CD14-positive monocyte (primary cell): ENCODE results near the gene MYOC. TPM values are rescaled to one million over a fixed set of nuclear protein-coding genes. Genes with fewer than 3 reads are reported as not detected.

Experiments used
- DNase-seq, 3 donors: peaks; one replicate each; pipeline ENCODE4 v3.0.0-alpha.2; 2011 to 2022
- H2AFZ ChIP-seq: 2 replicates; pipeline ENCODE4 v1.6.0; 2012; ENCODE audit warnings: mild to moderate bottlenecking, low read depth, low read length, inconsistent platforms; ENCODE audit not compliant: insufficient read depth, poor library complexity, severe bottlenecking
- H3K27ac ChIP-seq, 2 donors: 1 replicate in 1 of 2; 2 replicates in 1 of 2; pipeline ENCODE4 v1.5.1; 2012 to 2013; ENCODE audit warnings: low read length in 2 of 2, control low read depth in 1 of 2, inconsistent platforms in 1 of 2, low read depth in 1 of 2, mild to moderate bottlenecking in 1 of 2
- H3K27me3 ChIP-seq, 2 donors: one replicate each; pipeline versions ENCODE4 v1.6.0 to v1.6.1; 2011 to 2013; ENCODE audit warnings: low read length in 2 of 2; ENCODE audit not compliant: control insufficient read depth in 2 of 2, insufficient read depth in 2 of 2
- H3K36me3 ChIP-seq, 2 donors: replicated peaks in 1 of 2; 1 replicate in 1 of 2; 2 replicates in 1 of 2; pipeline versions ENCODE4 v1.5.1 to v1.6.1; 2012 to 2013; ENCODE audit warnings: low read length in 2 of 2, control low read depth in 1 of 2, inconsistent platforms in 1 of 2, mild to moderate bottlenecking in 1 of 2; ENCODE audit not compliant: insufficient read depth in 2 of 2, control insufficient read depth in 1 of 2
- H3K4me1 ChIP-seq, 2 donors: 1 replicate in 1 of 2; 2 replicates in 1 of 2; pipeline versions ENCODE4 v1.5.1 to v1.6.1; 2012 to 2013; ENCODE audit warnings: low read length in 2 of 2, control low read depth in 1 of 2, inconsistent platforms in 1 of 2, mild to moderate bottlenecking in 1 of 2, moderate library complexity in 1 of 2; ENCODE audit not compliant: insufficient read depth in 2 of 2, control insufficient read depth in 1 of 2
- H3K4me2 ChIP-seq: replicated peaks from 2 replicates; pipeline ENCODE3; 2012; ENCODE audit warnings: low read length, moderate library complexity, mild to moderate bottlenecking; ENCODE audit not compliant: poor library complexity, severe bottlenecking; ENCODE audit errors: extremely low read depth
- H3K4me3 ChIP-seq, 3 experiments: fragments of 200-600 bp in 1 of 3; sonication (generic) in 1 of 3; replicated peaks in 1 of 3; 1 replicate in 2 of 3; 2 replicates in 1 of 3; pipeline ENCODE4 v1.5.1; 2011 to 2013; ENCODE audit warnings: low read length in 3 of 3, mild to moderate bottlenecking in 3 of 3, control low read depth in 2 of 3, low read depth in 2 of 3, inconsistent platforms in 1 of 3, moderate library complexity in 1 of 3
- H3K79me2 ChIP-seq: 2 replicates; pipeline ENCODE4 v1.6.0; 2012; ENCODE audit warnings: mild to moderate bottlenecking, control low read depth, inconsistent platforms, low read length, moderate library complexity; ENCODE audit not compliant: insufficient read depth
- H3K9ac ChIP-seq: 2 replicates; pipeline ENCODE4 v1.6.0; 2017; ENCODE audit warnings: low read length, mild to moderate bottlenecking; ENCODE audit not compliant: insufficient read depth, poor library complexity, severe bottlenecking
- H3K9me3 ChIP-seq, 2 donors: replicated peaks in 1 of 2; 1 replicate in 1 of 2; 2 replicates in 1 of 2; pipeline versions ENCODE4 v1.5.1 to v1.6.1; 2012 to 2013; ENCODE audit warnings: low read length in 2 of 2, control low read depth in 1 of 2; ENCODE audit not compliant: control insufficient read depth in 1 of 2, insufficient read depth in 1 of 2
- H4K20me1 ChIP-seq: 2 replicates; pipeline ENCODE4 v1.6.0; 2012; ENCODE audit warnings: mild to moderate bottlenecking, low read length, control low read depth, moderate library complexity; ENCODE audit not compliant: insufficient read depth
- H3K27ac Mint-ChIP-seq, 7 donors: one replicate each; pipeline ENCODE4 v1.8.0; 2020; ENCODE audit warnings: mild to moderate bottlenecking in 7 of 7, mixed read lengths in 7 of 7, moderate library complexity in 6 of 7, inconsistent platforms in 2 of 7
- H3K27me3 Mint-ChIP-seq, 3 donors: one replicate each; pipeline ENCODE4 v1.8.0; 2021 to 2022; ENCODE audit warnings: low read depth in 3 of 3, mild to moderate bottlenecking in 3 of 3, mixed read lengths in 3 of 3, moderate library complexity in 3 of 3, inconsistent platforms in 1 of 3
- H3K36me3 Mint-ChIP-seq, 2 donors: one replicate each; pipeline ENCODE4 v1.8.0; 2020; ENCODE audit warnings: mixed read lengths in 2 of 2, inconsistent platforms in 1 of 2, mild to moderate bottlenecking in 1 of 2
- H3K4me1 Mint-ChIP-seq: one replicate; pipeline ENCODE4 v1.8.0; 2020; ENCODE audit warnings: mild to moderate bottlenecking, mixed read lengths
- H3K4me3 Mint-ChIP-seq, 2 donors: one replicate each; pipeline ENCODE4 v1.8.0; 2020; ENCODE audit warnings: mild to moderate bottlenecking in 2 of 2, mixed read lengths in 2 of 2, moderate library complexity in 1 of 2
- H3K9me3 Mint-ChIP-seq, 7 donors: one replicate each; pipeline ENCODE4 v1.8.0; 2020 to 2022; ENCODE audit warnings: mixed read lengths in 7 of 7, mild to moderate bottlenecking in 6 of 7, moderate library complexity in 6 of 7, inconsistent platforms in 2 of 7
- CTCF ChIP-seq: fragments of 200-600 bp; IDR thresholded peaks from one replicate; pipeline ENCODE4 v1.8.0; 2022; ENCODE audit warnings: antibody characterized with exemption, mild to moderate bottlenecking
- WGBS: methylation state at CpG from one replicate; pipeline ENCODE4 v1.1.5; 2013; ENCODE audit warnings: missing lambda C conversion rate; ENCODE audit not compliant: insufficient coverage; 5-methylcytosine and 5-hydroxymethylcytosine counted together
- intact Hi-C, 2 donors: fragments of 100-400 bp; cut with micrococcal nuclease; formaldehyde crosslinking; loops; one replicate each; pipeline versions ENCODE4 v1.15.0 to v1.15.1; 2023
- polyA plus RNA-seq, 3 donors: library from polyadenylated mRNA; depleted of rRNA in 1 of 3; unstranded in 2 of 3; stranded (reverse) in 1 of 3; fragments of 300-500 nt in 2 of 3; fragments of >200 nt in 1 of 3; fragmentation: Illumina TruSeq in 2 of 3; gene quantifications; 1 replicate in 2 of 3; 2 replicates in 1 of 3; pipeline ENCODE4 v1.2.3, GENCODE V29; 2012 to 2021

Gene MYOC
- polyA plus RNA-seq, 3 donors = not detected

- no peaks in the 10 kb centered on the region for H3K9me3 ChIP-seq
- no peak for TF ChIP-seq CTCF
- no CpG with 5 or more reads among the region's 1 CpG for WGBS
- no peak overlapping the region for H3K4me3 ChIP-seq
- no peak overlapping the region for H3K4me3 Mint-ChIP-seq
- H3K36me3 ChIP-seq = no peaks in the 10 kb centered on the region
- H3K27me3 ChIP-seq = no peaks in the 10 kb centered on the region
- peaks cover 7% of the 10 kb centered on the region for H3K4me1 Mint-ChIP-seq
- no peaks in the 10 kb centered on the region for H3K9me3 Mint-ChIP-seq
- H2AFZ ChIP-seq = no peak overlapping the region
- intact Hi-C loops = no loop called here
- H3K36me3 Mint-ChIP-seq = no peaks in the 10 kb centered on the region
- no peak for DNase-seq
- H3K9ac ChIP-seq = no peak overlapping the region
- H3K4me2 ChIP-seq = no peak overlapping the region
- H3K27ac Mint-ChIP-seq = no peak overlapping the region
- H3K27ac ChIP-seq = no peak overlapping the region
- peaks cover 0 to 3% of the 10 kb centered on the region in 2 donors for H3K4me1 ChIP-seq
- peaks cover 0 to 6% (median 0%) of the 10 kb centered on the region in 3 donors for H3K27me3 Mint-ChIP-seq
- no peaks in the 10 kb centered on the region for H4K20me1 ChIP-seq
- no peaks in the 10 kb centered on the region for H3K79me2 ChIP-seq
Measured at GRCh38 chr1:171640225-171640624, 12.3 kb downstream of the MYOC start.

GRCh38 chr1:171637928-171638576 is 14.4 kb downstream of the MYOC start:
- WGBS = 50% methylated on average over 2 of the region's 4 CpGs
- intact Hi-C loops = no loop called here
- Histone ChIP-seq H4K20me1 (no peaks in the 10 kb centered on the region), H3K4me3 (no peak overlapping the region), H3K4me1 (no peaks in the 10 kb centered on the region), H2AFZ (no peak overlapping the region), H3K9me3 (no peaks in the 10 kb centered on the region), H3K27me3 (no peaks in the 10 kb centered on the region), H3K79me2 (no peaks in the 10 kb centered on the region), H3K9ac (no peak overlapping the region), H3K27ac (no peak overlapping the region), H3K36me3 (no peaks in the 10 kb centered on the region), H3K4me2 (no peak overlapping the region)
- H3K27ac Mint-ChIP-seq = no peak overlapping the region
- DNase-seq = no peak
- no peaks in the 10 kb centered on the region for H3K4me1 Mint-ChIP-seq
- no peak for TF ChIP-seq CTCF
- peaks cover under 1 to 4% (median 1%) of the 10 kb centered on the region in 3 donors for H3K27me3 Mint-ChIP-seq
- H3K9me3 Mint-ChIP-seq = peaks cover 0 to 1% (median 0%) of the 10 kb centered on the region in 7 donors
- no peak overlapping the region for H3K4me3 Mint-ChIP-seq
- no peaks in the 10 kb centered on the region for H3K36me3 Mint-ChIP-seq
